ENCODE data around the gene NXN.
"Not testable (repeated sequence)": the region's sequence is repeated elsewhere in the genome, so short reads cannot be mapped to it uniquely, and the experiment has no call there.

NXN gene

GRCh38 chr17:978103-979093, 1.2 kb downstream of the NXN start:
- no peak for DNase-seq

- DNase-seq = no peak
Measured at GRCh38 chr17:977166-977565, 2.4 kb downstream of the NXN start.

DNA sequence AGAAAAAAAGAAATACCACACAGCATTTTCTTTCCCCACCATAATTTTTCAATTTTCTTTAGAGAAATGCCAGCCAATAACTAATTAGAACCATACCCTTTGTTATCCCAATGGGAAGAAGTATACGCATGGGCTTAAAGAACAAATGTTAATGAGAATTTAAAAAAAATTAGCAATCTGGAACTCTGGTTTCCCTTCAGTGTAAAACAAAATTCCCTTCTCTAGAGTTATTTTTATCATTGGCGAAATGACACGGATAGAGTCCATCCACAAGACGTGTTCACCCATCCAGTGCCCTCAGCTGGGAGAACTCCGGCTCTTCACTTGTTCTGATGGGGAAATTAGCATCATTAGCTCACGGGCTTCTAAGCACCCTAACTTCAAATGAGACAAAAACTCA, 3.3 kb downstream of the NXN start:
- no peak for DNase-seq

DNA sequence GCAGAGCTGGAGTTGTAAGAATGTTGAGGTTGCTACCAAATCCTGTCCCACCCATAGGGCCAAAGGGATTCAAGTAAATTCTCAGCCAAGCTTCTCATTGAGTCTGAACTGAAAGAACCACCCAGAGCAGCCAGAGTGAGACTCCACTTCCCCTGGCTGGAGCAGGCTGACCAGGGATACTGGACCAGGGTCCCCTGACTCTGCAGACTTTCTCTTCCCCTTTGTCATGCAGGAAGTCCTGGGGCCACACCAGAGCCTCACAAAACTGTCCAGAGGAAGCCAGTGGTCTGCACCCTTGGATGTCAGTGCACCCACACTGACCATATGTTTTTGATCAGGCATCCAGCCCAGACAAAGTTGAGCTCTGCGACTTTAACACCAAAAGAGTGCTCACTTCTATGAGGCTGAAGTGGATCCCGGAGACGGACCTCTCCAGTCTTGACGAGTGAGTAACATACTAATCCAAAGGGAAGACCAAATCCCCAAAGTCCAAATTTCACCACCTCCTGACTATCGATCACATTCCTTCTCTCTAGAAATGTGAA, 4.1 kb downstream of the NXN start:
- no peak for DNase-seq

DNA sequence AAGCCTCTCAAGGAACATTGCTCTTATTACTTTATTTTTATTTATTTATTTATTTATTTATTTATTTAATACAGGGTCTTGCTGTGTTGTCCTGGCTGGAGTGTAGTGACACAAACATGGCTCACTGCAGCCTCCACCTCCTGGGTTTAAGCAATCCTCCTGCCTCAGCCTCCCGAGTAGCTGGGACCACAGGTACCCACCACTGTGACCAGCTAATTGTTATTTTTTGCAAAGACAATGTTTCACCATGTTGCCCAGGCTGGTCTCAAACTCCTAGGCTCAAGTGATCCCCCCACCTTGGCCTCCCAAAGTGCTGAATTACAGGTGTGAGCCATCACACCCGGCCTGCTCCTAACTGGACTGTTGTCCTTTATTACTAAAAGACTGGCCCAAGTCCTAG, 4.8 kb downstream of the NXN start:
- DNase-seq = not testable (repeated sequence)

DNA sequence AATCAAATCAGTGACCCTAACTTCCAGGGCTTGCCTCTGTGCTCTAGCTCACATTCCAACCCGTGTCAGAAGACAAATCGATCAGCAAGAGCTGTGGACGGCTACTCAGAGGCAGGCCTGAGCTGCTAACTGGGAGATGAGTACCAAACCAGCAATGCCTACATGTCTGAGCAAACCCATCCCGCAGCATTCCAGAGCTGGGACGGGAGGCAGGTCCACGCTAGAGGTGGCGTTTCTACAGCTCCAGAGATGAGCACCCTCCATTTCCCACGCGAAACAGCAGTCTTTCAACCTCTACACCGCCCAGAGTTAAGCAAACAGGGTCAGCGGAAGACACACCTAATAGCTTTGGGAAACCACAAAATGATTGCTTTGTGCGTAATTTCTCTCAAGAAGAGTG, 6.5 kb downstream of the NXN start:
- no peak for DNase-seq

DNA sequence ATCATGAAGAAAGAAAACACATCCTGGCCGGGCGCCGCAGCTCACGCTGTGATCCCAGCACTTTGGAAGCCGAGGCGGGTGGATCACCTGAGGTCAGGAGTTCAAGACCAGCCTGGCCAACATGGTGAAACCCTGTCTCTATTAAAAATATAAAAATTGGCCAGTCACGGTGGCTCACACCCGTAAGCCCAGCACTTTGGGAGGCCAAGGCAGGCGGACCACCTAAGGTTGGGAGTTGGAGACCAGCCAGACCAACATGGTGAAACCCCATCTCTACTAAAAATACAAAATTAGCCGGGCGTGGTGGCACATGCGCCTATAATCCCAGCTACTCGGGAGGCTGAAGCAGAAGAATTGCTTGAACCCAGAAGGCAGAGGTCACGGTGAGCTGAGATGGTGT, 7.7 kb downstream of the NXN start:
- not testable (repeated sequence) for DNase-seq

DNA sequence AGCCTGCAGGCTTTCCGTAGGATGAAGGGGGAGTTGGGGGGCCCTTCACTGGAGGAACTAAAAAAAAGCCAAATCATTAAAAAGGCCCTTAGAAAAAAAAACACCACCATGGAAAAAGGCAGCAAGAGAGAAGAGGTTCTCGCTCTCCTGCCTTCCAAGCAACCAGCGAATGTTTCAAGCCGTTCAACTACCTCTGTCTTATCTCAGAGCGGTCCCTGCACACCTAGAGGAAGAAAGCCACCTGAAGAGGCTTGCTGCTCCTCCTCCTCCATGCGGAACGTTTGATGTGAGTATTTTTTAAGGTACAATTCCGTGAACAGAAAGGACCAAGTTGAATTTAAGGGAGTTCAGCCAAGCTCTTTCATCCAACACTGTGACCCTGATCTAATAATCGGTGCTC, 9.2 kb downstream of the NXN start:
- DNase-seq = no peak

- peak; percentile 14 for DNase-seq
Measured at GRCh38 chr17:969811-970355, 9.7 kb downstream of the NXN start.

DNA sequence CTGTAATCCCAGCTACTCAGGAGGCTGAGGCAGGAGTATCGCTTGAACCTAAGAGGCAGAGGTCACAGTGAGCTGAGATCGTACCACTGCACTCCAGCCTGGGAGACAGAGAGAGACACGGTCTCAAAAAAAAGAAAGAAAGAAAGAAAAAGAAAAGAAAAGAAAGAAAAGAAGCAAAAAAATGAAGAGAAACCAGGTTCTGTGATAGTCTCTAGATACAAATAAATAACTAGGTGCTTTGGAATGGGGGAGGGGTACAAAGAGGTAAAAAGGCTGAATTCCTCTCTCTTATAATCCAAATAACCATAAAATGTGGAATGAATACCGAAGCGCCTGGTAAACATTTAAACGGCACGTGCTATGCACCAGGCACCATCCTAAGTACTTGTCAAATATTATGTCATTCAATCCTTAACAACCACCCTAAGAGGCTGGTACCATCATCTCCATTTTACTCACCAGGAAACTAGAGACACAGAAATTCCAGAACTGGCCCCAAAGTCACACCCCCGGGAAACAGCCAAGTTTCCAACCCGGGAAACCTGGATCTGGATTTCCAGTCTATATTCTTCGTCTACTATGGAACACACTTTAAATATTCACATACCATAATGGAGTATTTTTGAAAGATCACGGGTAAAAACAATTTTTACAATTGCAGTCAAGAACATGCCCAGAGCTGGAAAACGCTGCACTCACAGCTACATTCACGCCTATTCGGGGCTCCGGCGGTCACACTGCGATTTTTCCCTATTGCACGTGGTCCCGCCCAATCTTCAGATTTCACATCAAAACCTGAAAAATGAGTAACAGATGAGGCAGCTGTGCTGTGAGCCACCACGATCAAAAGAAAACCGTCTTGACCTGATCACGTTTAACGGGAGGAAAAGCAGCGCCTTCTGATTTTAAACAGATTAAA, 10.5 kb downstream of the NXN start:
- DNase-seq = no peak

GRCh38 chr17:967122-967521, 12.5 kb downstream of the NXN start:
- DNase-seq = no peak

GRCh38 chr17:965311-965989, 14.1 kb downstream of the NXN start:
- DNase-seq = no peak

DNA sequence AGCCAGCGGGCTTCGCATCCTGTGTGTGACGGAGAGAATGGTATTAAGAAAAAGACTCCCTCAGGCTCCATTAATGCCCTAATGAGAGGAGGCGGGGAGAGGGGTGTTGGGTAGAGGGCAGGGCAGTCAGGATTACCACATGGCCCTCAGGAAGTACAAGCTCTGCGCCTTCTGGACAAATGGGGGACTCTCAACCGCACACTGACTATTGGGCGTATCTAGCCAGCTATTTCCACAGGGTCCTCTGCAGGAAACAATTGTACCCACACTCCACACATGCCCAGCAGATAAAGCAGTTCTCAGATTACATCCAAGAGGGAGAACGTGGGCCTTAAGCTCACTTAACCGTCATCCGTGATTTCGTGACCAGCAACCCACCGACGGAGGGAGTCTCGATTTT, 14.7 kb downstream of the NXN start:
- DNase-seq = no peak

GRCh38 chr17:962670-963069, 16.9 kb downstream of the NXN start:
- DNase-seq = no peak

GRCh38 chr17:962166-962565, 17.4 kb downstream of the NXN start:
- DNase-seq = no peak

DNA sequence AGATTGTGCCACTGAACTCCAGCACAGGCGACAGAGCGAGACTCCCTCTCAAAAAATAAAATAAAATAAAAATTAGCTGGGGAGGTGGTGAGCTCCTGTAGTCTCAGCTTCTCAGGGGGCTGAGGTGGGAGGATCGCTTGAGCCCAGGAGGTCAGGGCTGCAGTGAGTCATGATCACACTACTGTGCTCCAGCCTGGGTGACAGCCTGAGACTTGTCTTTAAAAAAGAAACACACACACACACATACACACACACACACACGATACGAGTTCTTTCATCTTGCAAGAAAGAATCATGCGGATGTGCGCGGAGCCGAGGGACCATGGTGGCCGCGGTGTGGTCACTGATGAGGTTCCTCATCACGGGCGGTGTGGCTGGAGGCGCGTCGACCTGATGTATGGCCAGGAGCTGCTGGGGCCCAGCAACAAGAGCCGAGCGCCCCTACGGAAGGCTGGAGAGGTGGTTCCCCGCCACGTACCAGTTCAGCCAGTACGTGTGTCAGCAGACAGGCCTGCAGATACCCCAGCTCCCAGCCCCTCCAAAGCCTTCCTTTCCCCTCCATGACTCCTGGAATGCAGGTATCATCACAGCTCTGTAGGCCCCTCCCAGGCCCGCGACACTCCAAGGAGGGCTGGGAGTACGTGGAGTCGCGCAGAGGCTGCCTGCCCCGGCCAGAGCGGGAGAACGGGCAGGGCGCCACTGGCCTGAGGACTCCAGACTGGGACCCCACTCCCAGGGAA, 20.7 kb downstream of the NXN start:
- DNase-seq = no peak

GRCh38 chr17:957856-958421, 21.6 kb downstream of the NXN start:
- DNase-seq = no peak

- DNase-seq = no peak
Measured at GRCh38 chr17:956905-957304, 22.7 kb downstream of the NXN start.

DNA sequence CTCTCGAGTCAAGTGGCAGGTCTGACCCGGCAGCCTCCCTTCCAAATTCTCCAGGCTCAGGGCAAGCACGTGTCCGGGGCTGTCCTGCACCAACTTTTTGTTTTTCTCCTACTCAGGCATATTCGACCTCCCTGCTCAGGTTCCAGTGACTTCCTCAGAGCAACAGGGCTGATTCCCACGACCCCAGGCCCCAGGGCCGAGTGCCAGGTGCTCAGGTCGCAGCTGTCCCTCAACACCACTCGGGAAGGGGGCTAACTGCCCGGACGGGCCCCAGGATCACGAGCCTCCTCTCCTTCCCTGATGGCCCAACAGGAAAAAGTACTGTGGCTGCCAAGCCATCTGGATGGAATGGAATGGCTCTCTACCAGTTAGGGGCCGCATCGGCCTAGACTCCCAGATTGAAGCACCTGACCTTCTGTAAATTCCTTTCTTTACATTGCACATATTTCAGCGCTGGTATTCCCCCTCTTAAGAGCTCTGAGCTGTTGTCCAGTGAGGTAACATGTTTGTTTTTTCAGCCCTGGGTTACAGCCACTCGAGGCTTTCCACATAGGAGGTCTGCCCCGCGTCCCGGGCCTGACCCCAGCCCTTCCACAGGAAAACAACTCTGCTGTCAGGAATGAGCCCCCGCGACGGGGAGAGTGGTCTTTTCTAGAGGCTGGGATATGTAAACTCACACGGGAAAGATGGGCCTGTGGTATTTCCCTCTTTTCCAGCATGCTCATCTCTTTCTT, 25.0 kb downstream of the NXN start:
- DNase-seq = no peak

GRCh38 chr17:953767-954166, 25.8 kb downstream of the NXN start:
- no peak for DNase-seq

DNA sequence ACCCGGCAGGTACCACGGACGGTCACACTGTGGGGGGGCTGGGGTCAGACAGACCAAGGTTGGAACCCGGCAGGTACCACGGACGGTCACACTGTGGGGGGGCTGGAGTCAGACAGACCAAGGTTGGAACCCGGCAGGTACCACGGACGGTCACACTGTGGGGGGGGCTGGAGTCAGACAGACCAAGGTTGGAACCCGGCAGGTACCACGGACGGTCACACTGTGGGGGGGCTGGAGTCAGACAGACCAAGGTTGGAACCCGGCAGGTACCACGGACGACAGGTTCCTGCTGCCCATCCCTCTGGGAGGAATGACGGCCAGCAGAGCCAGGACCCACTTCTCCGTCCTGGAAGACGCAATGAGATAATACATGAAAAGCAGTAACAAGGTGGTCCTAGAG, 27.0 kb downstream of the NXN start:
- DNase-seq = not testable (repeated sequence)
